ENCODE measurements around the gene EIF2AK2. TPM values are rescaled to one million over a fixed set of nuclear protein-coding genes. Genes with fewer than 3 reads are reported as not detected.

The EIF2AK2 gene
- total and polyA plus RNA-seq, 8 donors = 4.7 to 55.3 (median 11.4) TPM

DNA sequence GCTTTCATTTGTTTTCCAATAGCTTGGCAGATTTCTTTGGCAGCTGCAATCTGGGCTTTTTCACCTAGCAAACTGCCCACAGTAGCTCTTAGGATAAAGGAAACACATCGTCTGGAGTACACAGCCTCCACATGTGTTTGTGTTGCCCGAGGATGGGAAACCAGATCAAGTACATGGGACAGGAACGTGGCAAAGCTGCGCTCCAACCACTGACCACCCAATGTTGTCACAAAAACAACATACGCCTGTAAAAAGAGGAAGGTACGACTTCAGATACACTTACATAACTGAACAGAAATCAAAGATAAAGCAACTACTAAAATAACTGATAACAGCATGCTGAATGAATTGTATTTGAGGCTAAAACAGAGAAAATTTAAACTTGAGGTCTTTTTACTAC is 88.1 kb downstream of the EIF2AK2 start:
- Histone ChIP-seq H3K36me3 (peaks cover 10 to 95% (median 89%) of the 10 kb centered on the region in 4 donors), H3K9me3 (no peaks in the 10 kb centered on the region), H3K27ac (no peak overlapping the region), H3K27me3 (no peaks in the 10 kb centered on the region), H3K4me3 (no peak overlapping the region), H3K4me1 (no peaks in the 10 kb centered on the region)
- TF ChIP-seq POLR2A (IDR thresholded peaks at IDR 0.05) = no peak
- TF ChIP-seq EP300 (IDR thresholded peaks at IDR 0.05) = no peak
- TF ChIP-seq CTCF (IDR thresholded peaks at IDR 0.05) = no peak
- no peak for TF ChIP-seq POLR2AphosphoS5 (IDR thresholded peaks at IDR 0.05)
- intact Hi-C loops (cut with DNase I; ENCODE audit: low total_unique reads) = no loop called here
- no peak for DNase-seq
- WGBS, 5 donors = 80 to 90% (median 83%) methylated on average over 6 of the region's 6 CpGs

DNA sequence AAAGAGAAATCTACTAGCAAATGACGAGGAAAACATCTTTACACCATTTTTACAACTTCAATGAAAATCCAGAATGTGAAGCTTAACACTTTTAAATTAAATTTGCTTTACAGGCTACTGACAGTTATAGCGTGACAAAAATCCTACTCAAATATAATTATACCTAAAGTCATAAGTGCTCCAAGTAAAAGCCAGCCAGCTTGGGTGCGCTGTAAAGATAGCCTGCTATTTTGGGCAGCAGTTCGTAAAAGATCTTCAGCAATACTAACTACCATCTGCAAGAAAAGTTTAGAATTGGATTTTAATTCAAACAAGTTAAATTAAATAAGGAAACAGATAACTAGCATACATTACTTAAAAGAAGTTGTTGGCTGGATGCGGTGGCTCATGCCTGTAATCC is 95.0 kb downstream of the EIF2AK2 start:
- intact Hi-C loops (cut with DNase I; ENCODE audit: low total_unique reads) = no loop called here
- Histone ChIP-seq H3K9me3 (no peaks in the 10 kb centered on the region), H3K4me1 (no peaks in the 10 kb centered on the region), H3K27ac (no peak overlapping the region), H3K27me3 (no peaks in the 10 kb centered on the region), H3K36me3 (peaks cover 46 to 100% (median 99%) of the 10 kb centered on the region in 4 donors), H3K4me3 (no peak overlapping the region)
- DNase-seq = no peak
- no peak for TF ChIP-seq POLR2A (IDR thresholded peaks at IDR 0.05)
- TF ChIP-seq CTCF (IDR thresholded peaks at IDR 0.05) = no peak
- no peak for TF ChIP-seq POLR2AphosphoS5 (IDR thresholded peaks at IDR 0.05)
- no peak for TF ChIP-seq EP300 (IDR thresholded peaks at IDR 0.05)
- 93 to 100% (median 96%) methylated on average over 5 of the region's 5 CpGs for WGBS, 5 donors

DNA sequence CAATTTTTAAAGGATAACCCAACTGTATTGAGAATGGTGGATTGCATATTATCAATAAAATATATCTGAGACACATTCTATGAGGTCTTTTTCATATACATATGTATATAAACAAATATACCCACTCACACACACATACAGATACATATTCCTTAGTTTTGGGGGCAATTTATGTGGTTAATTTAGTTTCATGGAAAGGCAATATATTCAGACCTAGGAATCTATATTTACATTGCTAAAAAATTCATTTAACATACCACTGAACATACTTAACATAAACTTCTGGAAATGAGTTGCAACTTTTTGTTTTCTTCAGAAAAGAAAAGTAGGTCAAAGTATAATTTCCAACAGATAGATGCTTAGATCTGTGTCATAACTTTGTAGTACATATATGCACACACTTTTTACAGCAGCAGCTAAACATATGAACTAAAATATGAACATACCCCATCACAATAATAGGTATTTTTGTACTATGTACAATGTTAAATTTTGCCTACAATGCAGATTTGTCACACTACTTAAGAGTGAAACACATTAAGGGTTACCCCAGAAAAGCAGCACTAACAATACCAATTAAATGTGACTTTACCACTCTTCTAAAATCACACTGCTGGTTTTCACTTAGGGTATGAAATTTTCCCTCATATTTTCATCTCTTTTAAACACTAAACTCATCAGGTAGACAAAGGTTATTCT is 95.6 kb downstream of the EIF2AK2 start:
- Histone ChIP-seq H3K4me3 (no peak overlapping the region), H3K27ac (no peak overlapping the region), H3K9me3 (no peaks in the 10 kb centered on the region), H3K4me1 (no peaks in the 10 kb centered on the region), H3K36me3 (peaks cover 50 to 100% (median 99%) of the 10 kb centered on the region in 4 donors), H3K27me3 (no peaks in the 10 kb centered on the region)
- no peak for DNase-seq
- intact Hi-C loops (cut with DNase I; ENCODE audit: low total_unique reads) = no loop called here
- TF ChIP-seq CTCF (IDR thresholded peaks at IDR 0.05) = no peak

DNA sequence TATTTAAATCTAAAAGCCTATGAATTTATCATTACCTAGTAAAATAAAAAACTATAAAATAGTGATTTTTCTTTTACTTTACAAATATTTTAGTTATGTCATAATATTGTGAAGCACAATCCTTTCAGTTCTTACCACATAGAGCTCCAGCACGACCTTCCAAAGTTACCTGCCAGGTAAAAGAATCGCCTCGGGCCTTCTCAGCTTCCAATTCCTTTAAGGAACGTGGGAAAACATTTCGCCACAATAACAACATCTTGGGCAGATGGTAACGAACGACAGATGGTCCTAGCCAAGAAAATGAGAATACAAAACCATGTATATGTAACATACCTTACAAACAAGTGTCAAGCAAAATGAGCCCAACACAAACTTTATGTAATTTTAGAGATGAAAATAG is 96.3 kb downstream of the EIF2AK2 start:
- no peaks in the 10 kb centered on the region for H3K9me3 ChIP-seq
- H3K4me3 ChIP-seq = no peak overlapping the region
- WGBS, 5 donors = 92 to 95% (median 95%) methylated on average over 7 of the region's 7 CpGs
- H3K27me3 ChIP-seq = no peaks in the 10 kb centered on the region
- H3K27ac ChIP-seq = no peak overlapping the region
- H3K36me3 ChIP-seq = peaks cover 50 to 100% (median 99%) of the 10 kb centered on the region in 4 donors
- TF ChIP-seq CTCF (IDR thresholded peaks at IDR 0.05) = no peak
- TF ChIP-seq POLR2A (IDR thresholded peaks at IDR 0.05) = no peak
- TF ChIP-seq EP300 (IDR thresholded peaks at IDR 0.05) = no peak
- no peak for TF ChIP-seq POLR2AphosphoS5 (IDR thresholded peaks at IDR 0.05)
- H3K4me1 ChIP-seq = no peaks in the 10 kb centered on the region
- intact Hi-C loops (cut with DNase I; ENCODE audit: low total_unique reads) = no loop called here
- no peak for DNase-seq

All from stomach (tissue), 9 donors.